Amygdala (tissue), 56 donors: ENCODE measurements around the gene FADS6.
A peak's percentile ranks its signal among the peaks of the same experiment; 100 is the strongest.

Experiments
- DNase-seq, 56 donors: peaks; one replicate each; lab custom pipeline; 2025; lab: John Stamatoyannopoulos, UW

FADS6 gene

GRCh38 chr17:74836691-74837467 lies 56.6 kb downstream of the FADS6 start:
- no peak for DNase-seq

- no peak for DNase-seq
Observed at GRCh38 chr17:74836191-74836590, 57.2 kb downstream of the FADS6 start.

GRCh38 chr17:74833501-74834377 lies 59.7 kb downstream of the FADS6 start:
- DNase-seq, result peak in 37 of 56 donors; percentile 7 to 72 (median 39)

GRCh38 chr17:74832421-74832820 lies 61.0 kb downstream of the FADS6 start:
- no peak for DNase-seq

DNA sequence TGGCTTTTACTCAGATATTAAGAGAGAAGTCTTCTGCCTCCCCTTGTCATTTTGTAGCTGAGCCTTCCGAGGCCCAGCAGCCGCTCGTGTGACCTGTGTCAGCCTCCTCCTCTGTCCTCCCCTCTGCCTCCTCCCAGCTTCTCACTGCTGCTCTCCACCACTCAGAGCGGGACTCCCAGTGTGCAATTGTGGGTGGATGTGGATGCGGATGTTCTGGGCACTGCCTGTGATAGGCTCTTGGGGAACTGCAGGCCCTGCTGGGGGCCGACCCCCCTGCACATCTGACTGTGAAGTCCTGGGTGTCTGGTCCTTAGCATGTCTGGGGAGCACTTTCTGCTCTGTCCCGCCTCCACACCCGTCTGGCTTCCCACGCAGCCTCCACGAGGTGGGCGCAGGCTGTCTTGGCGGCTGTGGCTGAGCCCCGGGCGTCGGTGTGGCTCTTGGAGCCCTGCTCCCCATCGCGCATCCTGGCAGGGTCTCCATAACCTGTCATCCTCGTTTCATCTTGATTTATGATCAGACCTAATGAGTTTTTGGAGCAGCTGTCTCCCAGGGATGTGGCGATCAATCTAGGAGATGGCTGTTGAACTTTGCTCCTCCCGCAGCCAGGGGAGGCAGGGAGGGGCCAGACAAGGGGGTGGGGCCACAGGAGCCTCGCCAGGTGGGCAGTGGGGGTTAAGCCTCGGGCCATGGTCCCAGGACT lies 61.8 kb downstream of the FADS6 start:
- no peak for DNase-seq

DNA sequence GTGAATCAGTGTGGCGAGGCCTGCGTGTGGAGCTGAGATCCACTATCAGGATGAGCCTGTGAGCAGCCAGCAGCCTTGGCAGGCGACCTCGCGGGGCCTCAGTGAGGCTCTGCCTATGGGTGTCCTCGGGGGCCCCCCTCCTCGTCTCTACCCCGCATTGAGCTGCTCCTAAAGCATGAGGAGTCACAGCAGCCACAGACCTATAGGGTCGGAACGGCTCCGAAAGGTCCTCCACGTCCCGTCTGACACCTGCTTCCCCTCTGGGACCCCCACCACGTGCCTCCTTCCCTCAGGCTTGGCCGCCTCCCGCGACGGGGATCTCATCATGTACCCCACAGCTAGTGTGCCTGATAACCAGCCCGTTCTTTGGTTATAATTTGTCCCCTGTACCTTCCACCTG lies 62.6 kb downstream of the FADS6 start:
- no peak for DNase-seq

- peak in 7 of 56 donors; percentile 13 to 55 (median 27) for DNase-seq
Observed at GRCh38 chr17:74827800-74828199, 65.6 kb downstream of the FADS6 start.
